Neutrophil (primary cell): ENCODE results near the gene GIPC2.

Experiments
- H3K27ac ChIP-seq: fragments of 200-600 bp; sonication (generic); 2 replicates; pipeline ENCODE4 v1.5.1; 2016; ENCODE audit warnings: mild to moderate bottlenecking, moderate library complexity
- H3K27me3 ChIP-seq: fragments of 200-600 bp; sonication (generic); 2 replicates; pipeline ENCODE4 v1.6.0; 2016; ENCODE audit warnings: mild to moderate bottlenecking
- H3K36me3 ChIP-seq: fragments of 200-600 bp; sonication (generic); 2 replicates; pipeline ENCODE4 v1.5.1; 2017
- H3K4me1 ChIP-seq, 2 experiments: fragments of 200-600 bp in 1 of 2; sonication (generic) in 1 of 2; 1 replicate in 1 of 2; 2 replicates in 1 of 2; pipeline versions ENCODE4 v1.5.1 to v1.6.1; 2013 to 2016; ENCODE audit warnings: low read depth in 1 of 2, low read length in 1 of 2, mild to moderate bottlenecking in 1 of 2, moderate library complexity in 1 of 2; ENCODE audit not compliant: control insufficient read depth in 1 of 2, insufficient read depth in 1 of 2
- H3K4me3 ChIP-seq, 2 experiments: fragments of 200-600 bp in 1 of 2; sonication (generic) in 1 of 2; 1 replicate in 1 of 2; 2 replicates in 1 of 2; pipeline ENCODE4 v1.5.1; 2013 to 2016; ENCODE audit warnings: low read depth in 1 of 2, low read length in 1 of 2, mild to moderate bottlenecking in 1 of 2, moderate library complexity in 1 of 2
- H3K9me3 ChIP-seq: fragments of 200-600 bp; sonication (generic); 2 replicates; pipeline ENCODE4 v1.5.1; 2016
- CTCF ChIP-seq: fragments of 200-600 bp; sonication (generic); IDR thresholded peaks from 2 replicates; pipeline ENCODE4 v1.5.1; 2016; ENCODE audit warnings: antibody characterized with exemption

Gene GIPC2

GRCh38 chr1:78052685-78053405, 7.1 kb downstream of the GIPC2 start:
- H3K36me3 ChIP-seq, result no peaks in the 10 kb centered on the region
- peaks cover 17% of the 10 kb centered on the region for H3K27me3 ChIP-seq
- no peak for TF ChIP-seq CTCF
- H3K9me3 ChIP-seq, result no peaks in the 10 kb centered on the region
- H3K27ac ChIP-seq, result no peak overlapping the region
- H3K4me3 ChIP-seq, result no peak overlapping the region
- H3K4me1 ChIP-seq, result no peaks in the 10 kb centered on the region

DNA sequence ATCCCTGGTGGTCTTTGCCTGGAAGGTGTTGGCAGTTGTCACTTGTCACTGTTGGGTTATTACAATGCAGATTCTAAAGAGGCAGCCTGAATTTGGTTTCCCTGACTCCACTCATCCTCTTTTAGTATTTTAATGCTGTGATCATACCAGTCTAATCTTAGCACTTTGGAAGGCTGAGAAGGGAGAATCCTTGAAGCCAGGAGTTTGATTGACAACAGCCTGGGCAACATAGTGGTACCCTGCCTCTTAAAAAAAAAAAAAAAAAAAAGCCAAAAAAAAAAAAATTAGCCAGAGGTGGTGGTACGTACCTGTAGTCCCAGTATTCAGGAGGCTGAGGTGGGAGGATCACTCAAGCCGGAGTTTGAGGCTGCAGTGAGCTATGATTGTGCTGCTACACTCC, 7.7 kb downstream of the GIPC2 start:
- no peak overlapping the region for H3K4me3 ChIP-seq
- no peaks in the 10 kb centered on the region for H3K36me3 ChIP-seq
- no peak overlapping the region for H3K27ac ChIP-seq
- no peak for TF ChIP-seq CTCF
- no peaks in the 10 kb centered on the region for H3K4me1 ChIP-seq
- peaks cover 10% of the 10 kb centered on the region for H3K27me3 ChIP-seq
- no peaks in the 10 kb centered on the region for H3K9me3 ChIP-seq

GRCh38 chr1:78054559-78054958, 8.8 kb downstream of the GIPC2 start:
- Histone ChIP-seq H3K27me3 (no peaks in the 10 kb centered on the region), H3K27ac (no peak overlapping the region), H3K9me3 (no peaks in the 10 kb centered on the region), H3K4me1 (no peaks in the 10 kb centered on the region), H3K4me3 (no peak overlapping the region), H3K36me3 (no peaks in the 10 kb centered on the region)
- no peak for TF ChIP-seq CTCF

GRCh38 chr1:78054972-78055371, 9.2 kb downstream of the GIPC2 start:
- no peaks in the 10 kb centered on the region for H3K36me3 ChIP-seq
- H3K4me3 ChIP-seq, result no peak overlapping the region
- no peak for TF ChIP-seq CTCF
- no peaks in the 10 kb centered on the region for H3K27me3 ChIP-seq
- no peaks in the 10 kb centered on the region for H3K9me3 ChIP-seq
- H3K4me1 ChIP-seq, result no peaks in the 10 kb centered on the region
- no peak overlapping the region for H3K27ac ChIP-seq

DNA sequence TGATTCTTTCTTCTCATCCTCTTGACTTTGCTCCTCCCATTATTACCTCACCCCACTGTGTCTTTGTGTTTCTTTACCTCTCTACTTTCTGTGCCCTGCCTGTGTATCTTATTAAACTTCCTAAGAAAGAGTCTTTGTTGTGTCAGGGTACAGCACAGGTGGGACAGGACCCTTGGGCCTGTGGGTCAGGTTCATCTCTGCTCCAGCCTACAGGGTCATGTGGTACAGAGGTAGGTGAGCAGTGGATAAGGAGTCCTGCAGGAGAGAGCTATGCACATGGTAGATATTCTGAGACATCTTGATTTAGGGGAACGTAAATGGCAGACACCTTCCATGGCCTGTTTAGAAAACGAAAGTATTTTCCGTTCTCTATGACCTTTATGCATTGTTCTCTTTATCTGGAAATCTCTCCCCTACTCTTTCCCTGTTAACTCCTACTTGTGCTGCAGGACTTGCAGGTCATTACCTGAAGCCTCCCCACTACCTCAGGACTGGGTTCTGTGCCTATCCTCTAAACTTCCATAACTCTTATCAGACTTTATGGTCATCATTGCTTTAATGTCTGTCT, 9.9 kb downstream of the GIPC2 start:
- Histone ChIP-seq H3K36me3 (no peaks in the 10 kb centered on the region), H3K4me3 (no peak overlapping the region), H3K27ac (no peak overlapping the region), H3K9me3 (no peaks in the 10 kb centered on the region), H3K27me3 (no peaks in the 10 kb centered on the region), H3K4me1 (no peaks in the 10 kb centered on the region)
- no peak for TF ChIP-seq CTCF
